Smooth muscle cell of the coronary artery (primary cell): ENCODE measurements around the gene SEC22C. TPM values are rescaled to one million over a fixed set of nuclear protein-coding genes. Genes with fewer than 3 reads are reported as not detected.

ENCODE experiments used
- total RNA-seq: library from RNA; depleted of rRNA; stranded (reverse); fragments of >200 nt; gene quantifications from 2 replicates; pipeline ENCODE4 v1.2.3, GENCODE V29; 2014; ENCODE audit warnings: low replicate concordance

SEC22C gene
- total RNA-seq, result 34.9 and 41.1 TPM in 2 replicates

GRCh38 chr3:42581709-42582473 lies at the start of gene SEC22C:
Gene SEC22C, minus strand, starts transcription at chr3:42581967. Its CDS starts 12,921 bp downstream, at chr3:42569046.

GRCh38 chr3:42600111-42600957 lies 18.6 kb upstream of the SEC22C start, which contains the start of gene NKTR:
Gene NKTR, plus strand, starts transcription at chr3:42600686. Its CDS starts 321 bp downstream, at chr3:42601007.

GRCh38 chr3:42502429-42503250 lies 79.1 kb downstream of the SEC22C start, which contains the start of gene VIPR1:
Gene VIPR1, plus strand, starts transcription at chr3:42502643. Its CDS starts 93 bp downstream, at chr3:42502736.

Other genes starting within 250 kb of the SEC22C start
- 0.23 TPM in 1 of 2 replicates, not detected in the other for gene LYZL4, start 171.4 kb downstream of the SEC22C start, total RNA-seq
- 19.5 TPM in 1 of 2 replicates, not detected in the other for gene VIPR1, start 79.3 kb downstream of the SEC22C start, total RNA-seq
- 21.6 and 21.9 TPM in 2 replicates for gene SS18L2, start 8.9 kb upstream of the SEC22C start, total RNA-seq
- gene NKTR, start 18.7 kb upstream of the SEC22C start, total RNA-seq, result 26.0 and 36.5 TPM in 2 replicates
- gene ZBTB47, start 71.7 kb upstream of the SEC22C start, total RNA-seq, result 22.5 and 44.0 TPM in 2 replicates
- not detected in 2 replicates for gene KLHL40, start 103.6 kb upstream of the SEC22C start, total RNA-seq
- not detected in 2 replicates for gene HHATL, start 120.8 kb upstream of the SEC22C start, total RNA-seq
- 0.23 and 0.47 TPM in 2 replicates for gene CCDC13, start 191.3 kb upstream of the SEC22C start, total RNA-seq
- gene HIGD1A, start 222.5 kb upstream of the SEC22C start, total RNA-seq, result 64.6 and 146 TPM in 2 replicates
- 0.15 and 0.35 TPM in 2 replicates for gene ACKR2, start 227.5 kb upstream of the SEC22C start, total RNA-seq